GM18951 (cell line): ENCODE data around the gene PALM3.

Source experiments
- POLR2A ChIP-seq: IDR thresholded peaks from 4 replicates; pipeline ENCODE4 v1.6.1; 2011; ENCODE audit warnings: mild to moderate bottlenecking; ENCODE audit not compliant: insufficient read length, insufficient read depth; ENCODE audit errors: extremely low read depth
- in situ Hi-C: fragments of 300-500 bp; cut with MboI; formaldehyde crosslinking; loops from one replicate; pipeline ENCODE4 v1.12.0; 2022; ENCODE audit warnings: low sequenced_read_pairs, mixed read lengths, inconsistent platforms; ENCODE audit not compliant: unreplicated experiment

The PALM3 gene, protein sequence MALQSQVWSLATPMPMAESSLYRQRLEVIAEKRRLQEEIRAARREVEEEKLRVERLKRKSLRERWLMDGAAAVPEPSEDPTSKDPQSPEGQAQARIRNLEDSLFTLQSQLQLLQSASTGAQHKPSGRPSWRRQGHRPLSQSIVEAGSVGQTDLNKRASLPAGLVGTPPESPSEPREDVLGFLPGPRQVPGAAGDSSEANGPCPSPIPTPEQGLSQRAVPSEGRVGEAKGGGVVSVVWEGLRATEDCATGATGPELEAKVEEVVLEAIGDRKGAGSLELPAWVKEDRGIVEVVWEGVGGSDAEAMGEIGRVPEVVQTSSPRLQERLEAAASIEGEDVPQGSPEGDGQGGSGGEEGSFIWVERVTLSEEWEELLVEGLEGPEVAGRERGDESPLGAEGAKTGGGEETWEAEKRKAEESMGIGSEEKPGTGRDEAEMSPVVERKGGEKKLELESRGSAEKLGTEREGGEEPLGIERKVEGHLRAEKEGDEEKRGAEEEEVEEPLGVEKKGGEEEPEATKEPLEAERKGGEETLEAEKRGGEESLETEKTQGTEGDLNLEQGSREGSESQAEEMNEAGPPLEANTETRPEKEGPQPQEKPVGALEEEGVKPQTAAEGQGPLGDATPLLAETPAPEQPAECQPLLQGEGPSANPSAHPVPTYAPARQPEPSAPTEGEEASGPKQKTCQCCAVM

DNA sequence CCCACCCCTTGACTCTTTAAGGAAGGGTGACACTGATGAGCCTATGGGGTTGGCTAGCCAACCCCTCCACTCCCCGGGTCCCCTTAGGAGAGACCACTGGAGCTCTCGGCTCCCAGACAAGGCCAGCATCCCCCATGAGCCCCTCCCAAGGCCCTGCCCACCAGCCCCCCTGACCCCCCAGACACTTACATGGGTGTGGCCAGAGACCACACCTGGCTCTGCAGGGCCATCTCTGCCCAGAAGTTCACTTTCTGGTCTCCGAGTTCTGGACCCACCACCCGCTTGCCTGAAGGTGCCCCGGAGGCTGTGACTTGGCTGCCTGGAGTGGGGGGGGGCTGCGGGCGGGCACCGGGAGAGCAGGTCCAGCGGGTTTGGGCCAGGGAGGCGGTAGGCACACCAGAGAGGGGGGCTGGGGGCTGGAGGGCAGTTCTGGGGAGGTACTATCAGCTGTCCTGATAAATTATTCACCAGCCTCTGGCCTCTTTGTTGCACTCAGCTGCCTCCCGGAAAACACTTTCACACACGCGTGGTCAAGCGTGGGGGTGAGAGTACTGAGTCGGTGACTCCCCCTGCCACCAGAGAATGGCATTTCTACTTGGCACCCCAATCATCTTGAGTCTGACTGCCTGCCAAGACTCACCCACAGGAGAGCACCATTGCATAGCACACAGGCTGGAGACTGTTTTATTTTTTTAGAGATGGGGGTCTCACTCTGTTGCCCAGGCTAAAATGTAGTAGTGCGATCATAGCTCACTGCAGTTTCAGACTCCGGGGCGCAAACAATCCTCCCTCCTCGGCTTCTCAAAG, at the start of gene PALM3:
Gene PALM3, minus strand, starts transcription at position 326 of the 807 bp plus-strand sequence. Its CDS starts 96 bp downstream, at position 230.
- no peak for TF ChIP-seq POLR2A
- in situ Hi-C loops: no loop called here

DNA sequence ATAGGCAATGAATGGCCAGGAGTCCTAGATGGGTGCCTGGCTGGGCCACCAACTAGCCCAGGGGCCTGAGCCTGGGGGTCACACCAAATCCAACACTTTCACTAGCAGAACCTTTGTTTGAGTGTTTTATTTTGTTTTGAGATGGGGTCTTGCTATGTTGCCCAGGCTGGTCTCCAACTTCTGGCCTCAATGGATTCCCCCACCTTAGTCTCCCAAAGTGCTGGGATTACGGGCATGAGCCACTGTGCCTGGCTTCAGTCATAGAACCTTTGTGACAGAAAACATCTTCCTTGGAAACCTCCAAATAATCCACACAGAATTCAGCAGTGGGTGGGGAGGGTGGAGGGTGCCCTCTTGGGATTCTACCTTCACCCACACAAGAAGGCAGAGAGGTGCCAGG, 49.6 kb upstream of the PALM3 start:
- TF ChIP-seq POLR2A: no peak
- in situ Hi-C loops: no loop called here

DNA sequence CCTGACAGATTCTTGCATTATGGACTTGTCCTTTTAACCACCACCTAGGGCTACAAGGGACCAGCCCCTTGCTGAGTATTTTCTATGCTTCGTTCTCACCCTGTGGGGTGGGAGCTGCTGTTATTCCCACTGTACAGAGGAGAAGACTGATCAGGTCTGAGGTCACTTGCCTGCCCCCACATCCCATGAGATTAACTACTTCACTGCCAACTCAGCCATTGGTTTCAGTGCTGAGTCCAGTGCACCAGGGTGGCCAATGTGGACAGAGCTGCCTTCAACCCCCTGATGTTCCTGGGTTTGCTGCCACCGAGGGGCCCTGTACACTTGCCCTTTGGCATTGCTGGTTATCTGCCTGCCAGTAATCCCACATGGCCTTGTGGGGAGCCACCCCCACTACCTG, 48.8 kb upstream of the PALM3 start:
- no peak for TF ChIP-seq POLR2A
- in situ Hi-C loops: no loop called here

DNA sequence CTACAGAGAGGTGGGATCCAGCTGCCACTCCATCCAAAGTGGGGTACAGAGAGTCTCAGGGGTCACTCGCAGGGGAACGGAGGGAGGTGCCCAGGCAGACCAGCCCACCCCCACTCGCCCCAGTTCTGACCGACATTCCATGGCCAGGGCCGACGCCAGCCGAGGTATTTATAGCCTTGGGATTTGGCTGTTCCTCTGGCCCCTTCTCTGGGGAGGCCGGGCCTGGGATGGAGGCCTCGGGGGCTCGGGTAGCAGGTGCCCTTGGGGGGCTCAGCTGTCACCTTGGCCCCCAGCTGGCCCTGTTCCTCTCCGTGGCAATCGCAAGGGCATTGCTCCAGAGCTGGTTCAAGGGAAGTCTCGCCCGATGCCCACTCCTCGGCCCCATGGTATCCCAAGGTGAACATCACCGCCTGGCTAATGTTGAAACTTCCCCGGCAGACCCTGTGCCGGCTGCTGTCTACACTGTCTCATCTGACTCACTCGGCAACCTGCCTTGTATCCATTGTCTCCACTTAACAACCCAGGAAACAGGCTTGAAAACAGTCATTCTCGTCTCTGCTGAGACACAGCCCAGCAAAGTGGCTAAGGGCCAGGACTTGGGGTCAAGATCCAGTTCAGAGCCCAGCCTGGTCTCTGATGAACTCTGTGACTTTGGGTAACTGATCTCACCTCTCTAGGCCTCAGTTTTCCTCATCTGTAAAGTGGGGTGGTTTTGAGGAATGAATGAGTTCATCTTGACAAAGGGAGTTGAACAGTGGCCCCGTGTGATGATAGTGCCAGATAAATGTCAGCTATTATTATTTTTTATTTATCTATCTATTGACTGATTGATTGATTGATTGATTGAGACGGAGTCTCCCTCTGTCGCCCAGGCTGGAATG, 45.9 kb upstream of the PALM3 start:
- in situ Hi-C loops: no loop called here
- TF ChIP-seq POLR2A: no peak

DNA sequence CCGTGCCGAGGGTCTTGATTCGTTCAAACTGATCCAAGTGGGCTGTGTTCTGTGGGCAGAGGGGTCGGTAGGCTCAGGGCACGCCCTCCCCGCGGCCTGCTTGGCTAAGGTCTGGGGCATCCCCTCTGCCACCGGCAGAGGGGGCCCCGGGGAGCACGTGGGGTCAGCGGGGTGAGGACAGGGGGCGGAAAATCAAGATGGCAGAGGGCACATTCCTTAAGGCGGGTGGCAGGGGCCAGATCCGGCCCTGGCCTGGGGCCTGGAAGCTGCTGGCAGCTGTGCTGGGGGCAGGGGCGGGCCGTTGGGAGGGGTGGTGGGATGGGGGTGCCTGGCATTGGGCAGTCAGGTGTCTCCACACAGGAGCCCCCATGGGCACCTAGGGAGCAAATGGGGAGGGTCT, 45.0 kb upstream of the PALM3 start:
- in situ Hi-C loops: no loop called here
- no peak for TF ChIP-seq POLR2A

DNA sequence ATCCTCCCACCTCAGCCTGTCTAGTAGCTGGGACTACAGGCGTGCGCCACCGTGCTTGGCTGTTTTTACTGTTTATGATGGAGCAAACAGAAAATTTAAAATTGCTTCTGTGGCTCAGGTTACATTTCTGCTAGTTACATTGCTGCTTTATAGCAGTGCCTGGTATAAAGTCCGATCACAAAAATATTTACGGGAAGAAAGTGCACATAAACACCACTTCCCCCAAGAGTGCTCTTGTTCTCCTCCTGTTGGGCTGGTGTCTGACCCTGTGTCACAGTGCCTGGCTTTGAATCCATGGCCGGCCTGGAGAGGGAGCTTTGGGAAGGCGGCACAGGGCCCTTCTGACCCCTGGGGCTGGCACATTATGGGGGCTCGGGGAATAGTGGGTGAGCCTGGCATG, 43.8 kb upstream of the PALM3 start:
- in situ Hi-C loops: no loop called here
- no peak for TF ChIP-seq POLR2A

DNA sequence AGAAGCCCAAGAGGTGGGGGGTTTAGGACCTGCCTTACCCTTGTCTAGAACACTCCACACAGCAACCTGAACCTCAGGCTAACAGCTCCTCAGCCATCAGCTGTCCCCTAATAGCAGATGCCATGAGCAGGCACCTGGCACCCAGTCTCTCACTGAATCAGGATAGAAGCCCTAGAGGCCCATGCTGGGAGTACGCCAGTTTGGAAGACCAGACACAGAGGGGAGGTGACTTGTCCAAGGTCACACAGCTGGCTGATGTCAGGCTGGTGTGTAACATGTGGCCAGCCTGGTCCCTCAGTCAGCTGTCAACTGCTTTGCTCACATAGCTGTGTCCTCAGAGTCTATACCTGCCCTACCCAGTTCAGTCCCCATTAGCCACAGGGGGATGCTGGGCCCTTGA, 41.4 kb upstream of the PALM3 start:
- in situ Hi-C loops: no loop called here
- no peak for TF ChIP-seq POLR2A

DNA sequence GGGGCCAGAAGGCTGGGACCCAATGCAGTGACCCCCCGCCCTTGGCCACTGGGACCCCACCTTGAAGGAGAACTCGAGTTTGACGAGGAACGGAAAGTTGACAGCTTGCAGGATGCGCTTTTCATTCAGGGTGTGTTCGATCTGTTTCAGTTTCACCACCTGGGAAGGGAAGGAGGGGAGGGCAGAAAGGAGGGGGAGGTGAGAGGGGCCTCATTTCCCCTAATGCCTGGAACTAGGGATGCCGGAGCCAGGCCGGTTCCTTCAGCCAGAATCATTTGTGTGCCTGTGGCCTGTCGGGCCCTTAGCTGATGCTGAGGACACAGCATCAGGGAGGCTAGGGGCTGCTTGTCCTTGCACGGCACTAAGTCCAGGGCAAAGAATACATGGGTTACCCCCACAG, 40.9 kb upstream of the PALM3 start:
- in situ Hi-C loops: no loop called here
- no peak for TF ChIP-seq POLR2A

DNA sequence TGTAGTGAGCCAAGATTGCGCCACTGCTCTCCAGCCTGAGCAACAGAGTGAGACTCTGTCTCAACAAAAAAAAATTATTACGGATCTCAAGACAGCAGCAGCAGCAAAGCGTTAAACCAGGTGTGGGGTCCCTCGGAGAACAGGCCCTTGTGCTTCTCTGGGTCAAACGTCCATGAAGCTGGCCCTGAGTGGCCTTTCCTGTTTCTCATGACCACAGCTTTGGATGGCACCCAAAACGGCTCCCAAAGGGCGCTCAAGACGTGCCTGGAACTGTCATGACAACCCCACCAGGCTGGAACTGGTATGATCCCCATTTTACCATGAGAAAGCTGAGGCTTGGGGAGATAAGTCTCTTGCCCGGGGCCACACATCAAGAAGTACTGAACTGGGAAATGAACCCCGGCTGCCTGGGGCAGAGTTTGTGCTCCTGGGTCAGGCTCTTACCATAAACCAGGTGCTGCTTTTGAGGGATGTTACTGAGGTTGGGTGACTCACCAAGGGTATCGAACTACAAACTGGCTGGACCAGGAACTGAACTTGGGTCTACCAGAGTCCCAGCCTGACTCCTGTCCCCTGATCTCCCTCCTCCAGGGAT, 40.3 kb upstream of the PALM3 start:
- TF ChIP-seq POLR2A: no peak
- in situ Hi-C loops: no loop called here

DNA sequence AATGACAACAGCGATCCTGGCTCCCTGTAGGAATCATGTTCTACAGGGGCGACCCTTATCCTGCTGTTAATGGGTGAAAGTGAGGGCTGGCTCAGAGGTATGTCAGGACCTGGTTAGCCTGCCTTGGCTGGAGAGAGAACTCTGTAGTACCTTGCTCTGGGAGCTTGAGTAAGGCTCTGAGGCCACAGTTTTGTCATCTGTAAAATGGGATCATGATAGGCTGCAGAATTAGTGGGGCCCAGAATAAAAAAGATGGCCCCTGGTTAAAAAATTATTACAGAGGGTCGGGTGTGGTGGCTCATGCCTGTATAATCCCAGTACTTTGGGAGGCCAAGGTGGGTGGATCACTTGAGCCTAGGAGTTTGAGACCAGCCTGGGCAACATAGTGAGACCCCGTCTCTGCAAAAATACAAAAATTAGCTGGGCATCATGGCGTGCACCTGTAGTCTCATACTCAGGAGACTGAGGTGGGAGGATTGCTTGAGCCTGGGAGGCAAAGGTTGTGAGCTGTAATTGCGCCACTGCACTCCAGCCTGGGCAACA, 39.2 kb upstream of the PALM3 start:
- in situ Hi-C loops: no loop called here
- TF ChIP-seq POLR2A: no peak

DNA sequence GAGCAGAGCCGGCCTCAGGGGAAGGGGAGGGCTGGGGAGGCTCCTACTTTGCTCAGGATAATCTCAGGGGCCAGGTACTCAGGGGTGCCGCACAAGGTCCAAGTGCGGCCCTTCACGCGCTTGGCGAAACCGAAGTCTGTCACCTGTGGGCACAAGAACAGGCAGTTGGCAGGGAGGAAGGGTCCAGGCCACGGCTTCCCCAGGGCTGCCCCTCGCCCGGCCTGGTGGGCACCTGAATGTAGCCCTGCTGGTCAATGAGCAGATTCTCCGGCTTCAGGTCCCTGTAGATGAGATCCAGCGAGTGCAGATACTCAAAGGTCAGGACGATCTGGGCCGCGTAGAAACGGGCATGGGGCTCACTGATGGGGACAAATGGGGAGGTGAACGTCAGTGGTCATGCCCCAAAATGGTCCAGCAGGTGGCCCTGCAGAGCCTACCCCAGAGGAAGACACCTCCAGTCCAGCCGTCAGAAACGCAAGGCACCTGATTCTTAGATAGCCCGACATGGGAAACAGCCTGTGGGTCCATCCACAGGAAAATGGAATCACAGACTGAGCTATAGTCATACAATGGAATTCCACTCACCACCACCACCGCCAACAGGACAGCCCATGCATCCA, 35.8 kb upstream of the PALM3 start:
- in situ Hi-C loops: no loop called here
- TF ChIP-seq POLR2A: no peak

DNA sequence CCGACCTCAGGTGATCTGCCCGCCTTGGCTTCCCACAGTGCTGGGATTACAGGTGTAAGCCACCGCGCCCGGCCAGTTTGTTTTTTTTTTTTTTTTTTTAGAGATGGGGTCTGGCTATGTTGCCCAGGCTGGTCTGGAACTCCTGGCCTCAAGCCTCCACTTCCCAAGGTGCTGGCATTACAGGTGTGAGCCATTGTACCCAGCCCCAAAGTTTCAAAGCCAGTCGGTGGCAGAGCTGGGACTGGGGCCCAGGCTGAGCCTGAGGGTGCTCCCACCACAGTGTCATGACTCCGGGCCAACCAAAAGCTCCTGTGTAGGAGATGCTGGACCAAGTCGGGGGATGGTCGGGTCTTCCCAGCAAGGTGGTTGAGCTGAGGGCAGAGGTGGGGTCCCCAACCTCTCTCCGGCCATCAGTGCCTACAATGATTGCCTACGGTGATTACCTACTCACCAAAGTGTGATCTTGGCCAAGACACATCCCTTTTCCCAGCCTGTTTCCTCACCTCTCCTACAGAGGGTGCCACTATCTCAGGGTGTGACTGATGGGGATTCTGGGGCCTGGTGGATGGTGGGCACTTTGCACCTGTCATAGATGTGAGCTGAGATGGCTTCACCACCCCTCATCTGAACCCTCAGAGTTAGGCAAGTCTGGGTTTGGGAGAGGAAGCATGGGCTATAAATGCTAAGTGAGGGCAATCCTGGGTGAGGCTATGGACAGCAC, 34.6 kb upstream of the PALM3 start:
- no peak for TF ChIP-seq POLR2A
- in situ Hi-C loops: no loop called here
